HG03039 (cell line): Measurements from ENCODE around the gene RRBP1.
"Not testable (repeated sequence)": the region's sequence is repeated elsewhere in the genome, so short reads cannot be mapped to it uniquely, and the experiment has no call there.

Source experiments
- ATAC-seq: cut with Tn5 transposase; IDR thresholded peaks from one replicate; pipeline ENCODE4 v1.9.1; 2021; ENCODE audit warnings: mild to moderate bottlenecking, moderate library complexity; ENCODE audit not compliant: unreplicated experiment

RRBP1 gene

GRCh38 chr20:17708675-17709360 lies 26.8 kb upstream of the RRBP1 start:
- ATAC-seq, result no peak

GRCh38 chr20:17707951-17708350 lies 25.9 kb upstream of the RRBP1 start:
- not testable (repeated sequence) for ATAC-seq

GRCh38 chr20:17706632-17707031 lies 24.6 kb upstream of the RRBP1 start:
- ATAC-seq, result no peak

GRCh38 chr20:17705916-17706315 lies 23.9 kb upstream of the RRBP1 start:
- ATAC-seq, result no peak

- no peak for ATAC-seq
Observed at GRCh38 chr20:17704589-17705317, 22.7 kb upstream of the RRBP1 start.

GRCh38 chr20:17701826-17702225 lies 19.8 kb upstream of the RRBP1 start:
- no peak for ATAC-seq

- no peak for ATAC-seq
Observed at GRCh38 chr20:17700637-17701036, 18.6 kb upstream of the RRBP1 start.

- ATAC-seq, result no peak
Observed at GRCh38 chr20:17699931-17700351, 17.9 kb upstream of the RRBP1 start, which contains the start of gene BANF2. Gene BANF2 (plus strand): TSS chr20:17699966. CDS start chr20:17725026, 25,060 bp downstream.

GRCh38 chr20:17698384-17698783 lies 16.3 kb upstream of the RRBP1 start:
- ATAC-seq, result no peak

- no peak for ATAC-seq
Observed at GRCh38 chr20:17697171-17697570, 15.1 kb upstream of the RRBP1 start.

- no peak for ATAC-seq
Observed at GRCh38 chr20:17696287-17696686, 14.2 kb upstream of the RRBP1 start.

GRCh38 chr20:17694767-17695166 lies 12.7 kb upstream of the RRBP1 start:
- ATAC-seq, result no peak

GRCh38 chr20:17693444-17694001 lies 11.5 kb upstream of the RRBP1 start:
- no peak for ATAC-seq

GRCh38 chr20:17691758-17692157 lies 9.7 kb upstream of the RRBP1 start:
- no peak for ATAC-seq

GRCh38 chr20:17690144-17690543 lies 8.1 kb upstream of the RRBP1 start:
- no peak for ATAC-seq

GRCh38 chr20:17688965-17689364 lies 6.9 kb upstream of the RRBP1 start:
- no peak for ATAC-seq

GRCh38 chr20:17687800-17688199 lies 5.8 kb upstream of the RRBP1 start:
- no peak for ATAC-seq

GRCh38 chr20:17685168-17685567 lies 3.1 kb upstream of the RRBP1 start:
- ATAC-seq, result no peak

GRCh38 chr20:17684077-17684888 lies 2.2 kb upstream of the RRBP1 start:
- no peak for ATAC-seq

GRCh38 chr20:17683218-17684076 lies 1.4 kb upstream of the RRBP1 start:
- ATAC-seq, result no peak
